Breast epithelium (tissue), 4 donors: ENCODE results near the gene IL25. TPM values are rescaled to one million over a fixed set of nuclear protein-coding genes. Genes with fewer than 3 reads are reported as not detected.

ENCODE experiments used
- DNase-seq, 2 donors: peaks; one replicate each; pipeline ENCODE4 v3.0.0-alpha.2; 2019; ENCODE audit warnings: low spot score in 2 of 2
- H3K27ac ChIP-seq, 2 donors: fragments of 200-600 bp; sonication (generic) in 1 of 2; one replicate each; pipeline ENCODE4 v1.5.1; 2016 to 2019; ENCODE audit warnings: mild to moderate bottlenecking in 1 of 2
- H3K27me3 ChIP-seq, 2 donors: fragments of 200-600 bp; sonication (generic) in 1 of 2; one replicate each; pipeline versions ENCODE4 v1.5.1 to v1.6.0; 2017 to 2019; ENCODE audit warnings: control low read depth in 1 of 2, mild to moderate bottlenecking in 1 of 2
- H3K36me3 ChIP-seq: fragments of 200-600 bp; one replicate; pipeline ENCODE4 v1.5.1; 2019
- H3K4me1 ChIP-seq, 2 donors: fragments of 200-600 bp; sonication (generic); one replicate each; pipeline ENCODE4 v1.5.1; 2016 to 2019; ENCODE audit warnings: control low read depth in 1 of 2
- H3K4me3 ChIP-seq, 3 donors: fragments of 200-600 bp; sonication (generic); 1 replicate in 2 of 3; 2 replicates in 1 of 3; pipeline ENCODE4 v1.5.1; 2016 to 2019; ENCODE audit warnings: mild to moderate bottlenecking in 3 of 3, moderate library complexity in 2 of 3
- H3K9me3 ChIP-seq, 2 donors: fragments of 200-600 bp; sonication (generic) in 1 of 2; one replicate each; pipeline ENCODE4 v1.5.1; 2016 to 2019; ENCODE audit warnings: control low read depth in 1 of 2
- CTCF ChIP-seq, 3 donors: fragments of 450-650 bp; IDR thresholded peaks; one replicate each; pipeline ENCODE4 v1.5.1; 2016 to 2017; ENCODE audit warnings: antibody characterized with exemption in 3 of 3, mild to moderate bottlenecking in 3 of 3, moderate library complexity in 3 of 3
- POLR2A ChIP-seq: fragments of 450-650 bp; IDR thresholded peaks from one replicate; pipeline ENCODE4 v1.6.1; 2016; ENCODE audit warnings: antibody characterized with exemption, mild to moderate bottlenecking, moderate library complexity
- POLR2AphosphoS5 ChIP-seq, 3 donors: sonication (generic); formaldehyde crosslinking; IDR thresholded peaks; one replicate each; pipeline ENCODE4 v1.6.1; 2017; ENCODE audit warnings: antibody characterized with exemption in 3 of 3
- intact Hi-C: fragments of 100-400 bp; cut with DNase I; formaldehyde crosslinking; loops from one replicate; pipeline ENCODE4 v1.15.1; 2023; ENCODE audit warnings: low total_unique reads
- total RNA-seq, 3 donors: library from RNA; depleted of rRNA; stranded (reverse); fragments of >200 nt; gene quantifications; one replicate each; pipeline ENCODE4 v1.1.0, GENCODE V29; 2016

IL25 gene
- total RNA-seq, 3 donors from 2014 or later = not detected

- TF ChIP-seq CTCF (IDR thresholded peaks at IDR 0.05) (no peak), POLR2A (no peak), POLR2AphosphoS5 (IDR thresholded peaks at IDR 0.05) (no peak)
- H3K9me3 ChIP-seq = no peaks in the 10 kb centered on the region
- no peaks in the 10 kb centered on the region for H3K36me3 ChIP-seq
- no peak for DNase-seq
- H3K4me3 ChIP-seq = no peak overlapping the region
- no peaks in the 10 kb centered on the region for H3K4me1 ChIP-seq
- no peak overlapping the region for H3K27ac ChIP-seq
- H3K27me3 ChIP-seq = no peaks in the 10 kb centered on the region
- intact Hi-C loops = no loop called here
Observed at GRCh38 chr14:23348297-23348655, 24.3 kb upstream of the IL25 start.

GRCh38 chr14:23349156-23349845 is 23.3 kb upstream of the IL25 start:
- no peak for DNase-seq
- Histone ChIP-seq H3K4me3 (no peak overlapping the region), H3K36me3 (no peaks in the 10 kb centered on the region), H3K9me3 (no peaks in the 10 kb centered on the region), H3K27me3 (no peaks in the 10 kb centered on the region), H3K4me1 (no peaks in the 10 kb centered on the region), H3K27ac (no peak overlapping the region)
- intact Hi-C loops = no loop called here
- TF ChIP-seq POLR2AphosphoS5 (IDR thresholded peaks at IDR 0.05) (no peak), POLR2A (no peak), CTCF (IDR thresholded peaks at IDR 0.05) (no peak)

- Histone ChIP-seq H3K36me3 (no peaks in the 10 kb centered on the region), H3K27me3 (no peaks in the 10 kb centered on the region), H3K9me3 (no peaks in the 10 kb centered on the region), H3K4me3 (peak overlapping the region; percentile 50 to 89 (median 78)), H3K27ac (peak overlapping the region; percentile 48 to 75), H3K4me1 (no peaks in the 10 kb centered on the region)
- intact Hi-C loops = no loop called here
- no peak for TF ChIP-seq CTCF (IDR thresholded peaks at IDR 0.05)
- no peak for TF ChIP-seq POLR2AphosphoS5 (IDR thresholded peaks at IDR 0.05)
- no peak for TF ChIP-seq POLR2A
- DNase-seq = no peak
Observed at GRCh38 chr14:23351681-23352505, 20.7 kb upstream of the IL25 start.

GRCh38 chr14:23352506-23353432 is 19.8 kb upstream of the IL25 start, which contains the start of gene SLC22A17:
TSS of gene SLC22A17 (minus strand) at chr14:23352887.
- TF ChIP-seq POLR2AphosphoS5 (IDR thresholded peaks at IDR 0.05) (peak in 2 of 3 donors; percentile 28 to 65), POLR2A (peak; percentile 48), CTCF (IDR thresholded peaks at IDR 0.05) (no peak)
- Histone ChIP-seq H3K4me3 (peak within 1 kb of the TSS; percentile 50 to 89 (median 78)), H3K9me3 (no peaks in the 10 kb centered on the region), H3K4me1 (no peaks in the 10 kb centered on the region), H3K36me3 (no peaks in the 10 kb centered on the region), H3K27ac (peak within 1 kb of the TSS; percentile 48 to 75), H3K27me3 (no peaks in the 10 kb centered on the region)
- DNase-seq = peak; percentile 76 to 85
- intact Hi-C loops = no loop called here
